Epithelial cell of proximal tubule (primary cell): ENCODE results near the gene UTP14C. TPM values are rescaled to one million over a fixed set of nuclear protein-coding genes. Genes with fewer than 3 reads are reported as not detected.

ENCODE experiments used
- DNase-seq: peaks from one replicate; pipeline ENCODE4 v3.0.0-alpha.2; 2011; ENCODE audit warnings: low read depth
- H3K4me3 ChIP-seq: 2 replicates; pipeline ENCODE4 v1.5.1; 2011; ENCODE audit warnings: low read depth, mild to moderate bottlenecking, low read length
- total RNA-seq: library from RNA; depleted of rRNA; stranded (reverse); fragments of >200 nt; gene quantifications from 2 replicates; pipeline ENCODE4 v1.2.3, GENCODE V29; 2015
- TF ChIP-seq, protein P1 (sequence below): conservative IDR thresholded peaks from 2 replicates; pipeline ENCODE4 v1.5.1; 2012; ENCODE audit warnings: low read depth, mild to moderate bottlenecking, low read length

The UTP14C gene
- total RNA-seq, 1 donor from 2014 or later = 5.0 TPM

DNA sequence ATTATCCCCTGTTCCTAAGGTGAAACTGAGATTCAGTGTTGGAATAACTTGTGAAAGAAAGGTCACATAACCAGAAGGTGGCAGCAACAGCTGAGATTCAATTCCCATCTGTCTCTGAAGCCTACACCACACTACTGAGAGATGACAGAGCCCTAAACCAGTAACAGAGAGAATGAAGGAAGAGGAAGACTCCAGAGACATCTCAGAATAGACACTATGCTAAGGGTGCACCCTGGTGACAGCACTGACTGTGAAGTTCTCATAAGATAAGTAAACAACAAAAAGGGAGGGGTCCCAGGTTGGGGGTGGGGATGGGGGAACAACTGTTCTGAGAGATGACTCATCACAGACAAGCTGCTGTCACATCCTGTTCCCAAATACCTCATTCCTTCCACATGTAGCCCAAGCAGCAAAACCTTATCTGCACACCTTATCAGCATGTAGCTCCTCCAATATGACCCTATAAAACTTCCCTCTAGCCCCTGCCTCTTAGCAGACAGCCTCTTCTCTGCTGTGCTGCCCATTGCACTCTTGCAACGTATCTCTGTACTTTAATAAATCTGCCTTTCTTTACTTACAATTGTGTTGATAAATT lies 46.5 kb downstream of the UTP14C start:
- TF ChIP-seq, protein P1, sequence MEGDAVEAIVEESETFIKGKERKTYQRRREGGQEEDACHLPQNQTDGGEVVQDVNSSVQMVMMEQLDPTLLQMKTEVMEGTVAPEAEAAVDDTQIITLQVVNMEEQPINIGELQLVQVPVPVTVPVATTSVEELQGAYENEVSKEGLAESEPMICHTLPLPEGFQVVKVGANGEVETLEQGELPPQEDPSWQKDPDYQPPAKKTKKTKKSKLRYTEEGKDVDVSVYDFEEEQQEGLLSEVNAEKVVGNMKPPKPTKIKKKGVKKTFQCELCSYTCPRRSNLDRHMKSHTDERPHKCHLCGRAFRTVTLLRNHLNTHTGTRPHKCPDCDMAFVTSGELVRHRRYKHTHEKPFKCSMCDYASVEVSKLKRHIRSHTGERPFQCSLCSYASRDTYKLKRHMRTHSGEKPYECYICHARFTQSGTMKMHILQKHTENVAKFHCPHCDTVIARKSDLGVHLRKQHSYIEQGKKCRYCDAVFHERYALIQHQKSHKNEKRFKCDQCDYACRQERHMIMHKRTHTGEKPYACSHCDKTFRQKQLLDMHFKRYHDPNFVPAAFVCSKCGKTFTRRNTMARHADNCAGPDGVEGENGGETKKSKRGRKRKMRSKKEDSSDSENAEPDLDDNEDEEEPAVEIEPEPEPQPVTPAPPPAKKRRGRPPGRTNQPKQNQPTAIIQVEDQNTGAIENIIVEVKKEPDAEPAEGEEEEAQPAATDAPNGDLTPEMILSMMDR = peak; percentile 51
- H3K4me3 ChIP-seq = no peak overlapping the region
- DNase-seq = no peak

Other genes with a start within 250 kb of the UTP14C start
- gene DHRS12, start 220.5 kb upstream of the UTP14C start, total RNA-seq = 2.4 and 5.5 TPM in 2 replicates
- gene TMEM272, start 179.5 kb upstream of the UTP14C start, total RNA-seq = not detected in 2 replicates
- gene CCDC70, start 162.7 kb upstream of the UTP14C start, total RNA-seq = not detected in 2 replicates
- 2.5 and 3.5 TPM in 2 replicates for gene ATP7B, start 13.2 kb upstream of the UTP14C start, total RNA-seq
- gene ALG11, start 12.3 kb upstream of the UTP14C start, total RNA-seq = 13.5 and 15.3 TPM in 2 replicates
- gene NEK5, start 104.4 kb downstream of the UTP14C start, total RNA-seq = 0.14 TPM in 1 of 2 replicates, not detected in the other
- gene NEK3, start 134.9 kb downstream of the UTP14C start, total RNA-seq = 9.0 and 22.4 TPM in 2 replicates